GM12864 (cell line): ENCODE measurements around the gene PSMD13.
A peak's percentile ranks its signal among the peaks of the same experiment; 100 is the strongest.
"Not testable (repeated sequence)": the region's sequence is repeated elsewhere in the genome, so short reads cannot be mapped to it uniquely, and the experiment has no call there.

Experiments
- DNase-seq: peaks from one replicate; pipeline ENCODE4 v3.0.0-alpha.2; 2011; ENCODE audit warnings: low read depth
- H3K4me3 ChIP-seq: 2 replicates; pipeline ENCODE4 v1.5.1; 2011; ENCODE audit warnings: mild to moderate bottlenecking, low read depth, low read length, control low read depth
- CTCF ChIP-seq: IDR thresholded peaks from 2 replicates; pipeline ENCODE4 v1.5.1; 2011; ENCODE audit warnings: low read depth, mild to moderate bottlenecking, moderate library complexity, low read length, control low read depth, inconsistent platforms; ENCODE audit errors: missing control alignments

PSMD13 gene

GRCh38 chr11:284105-285020 lies 47.6 kb downstream of the PSMD13 start:
- DNase-seq = no peak
- H3K4me3 ChIP-seq = no peak overlapping the region
- no peak for TF ChIP-seq CTCF

- DNase-seq = no peak
- TF ChIP-seq CTCF = no peak
- H3K4me3 ChIP-seq = no peak overlapping the region
These were observed 48.5 kb downstream of the PSMD13 start for GRCh38 chr11:285021-285893.

GRCh38 chr11:285894-286220 lies 49.1 kb downstream of the PSMD13 start:
- no peak for DNase-seq
- TF ChIP-seq CTCF = no peak
- H3K4me3 ChIP-seq = no peak overlapping the region

GRCh38 chr11:286977-287820 lies 50.4 kb downstream of the PSMD13 start:
- DNase-seq, H3K4me3 ChIP-seq: not testable (repeated sequence)

GRCh38 chr11:287821-288477 lies 51.2 kb downstream of the PSMD13 start:
- no peak for DNase-seq
- TF ChIP-seq CTCF = no peak
- H3K4me3 ChIP-seq = peak overlapping the region; percentile 41

- DNase-seq = no peak
- TF ChIP-seq CTCF = no peak
- peak within 1 kb of the TSS; percentile 41 for H3K4me3 ChIP-seq
These were observed 52.0 kb downstream of the PSMD13 start, which contains the start of gene PGGHG for GRCh38 chr11:288478-289397. TSS of gene PGGHG (plus strand) at chr11:289126. CDS start at chr11:289817, 691 bp downstream.
